Testis (tissue), 2 donors: ENCODE results near the gene ANO3.

ENCODE experiments used
- CTCF ChIP-seq, 3 experiments: fragments of 450-650 bp in 2 of 3; fragments of 200-600 bp in 1 of 3; sonication (generic) in 1 of 3; IDR thresholded peaks; one replicate each; pipeline ENCODE4 v1.5.1; 2016 to 2019; ENCODE audit warnings: antibody characterized with exemption in 3 of 3, mild to moderate bottlenecking in 2 of 3, moderate library complexity in 1 of 3
- POLR2A ChIP-seq: fragments of 450-650 bp; IDR thresholded peaks from one replicate; pipeline ENCODE4 v1.6.1; 2017; ENCODE audit warnings: antibody characterized with exemption, mild to moderate bottlenecking, moderate library complexity

- TF ChIP-seq CTCF (IDR thresholded peaks at IDR 0.05) (no peak), POLR2A (no peak)
These were observed 92.3 kb downstream of the ANO3 start for GRCh38 chr11:26424255-26424654.
